SU-DHL-6 (cell line): ENCODE results near the gene MINPP1.

Experiments used
- H2AFZ ChIP-seq: fragments of 200-600 bp; sonication (generic); 2 replicates; pipeline ENCODE4 v1.6.1; 2014; ENCODE audit warnings: low read depth, mild to moderate bottlenecking, moderate library complexity, mixed read lengths, antibody characterized with exemption, low read length; ENCODE audit not compliant: severe bottlenecking
- H3F3A ChIP-seq: fragments of 200-600 bp; shearing (Covaris generic); 2 replicates; pipeline ENCODE4 v1.6.0; 2016; ENCODE audit warnings: antibody characterized with exemption, mild to moderate bottlenecking; ENCODE audit not compliant: insufficient read depth
- H3K27ac ChIP-seq: fragments of 200-600 bp; sonication (generic); 2 replicates; pipeline ENCODE4 v1.5.1; 2016; ENCODE audit warnings: low read depth, mild to moderate bottlenecking, low read length, moderate library complexity, mixed read lengths
- H3K27me3 ChIP-seq: fragments of 200-600 bp; sonication (generic), shearing (Covaris generic); 2 replicates; pipeline ENCODE4 v1.6.0; 2014; ENCODE audit warnings: mild to moderate bottlenecking, low read length
- H3K36me3 ChIP-seq: fragments of 200-600 bp; sonication (generic); 2 replicates; pipeline ENCODE4 v1.6.1; 2014; ENCODE audit warnings: mild to moderate bottlenecking, low read length, mixed read lengths
- H3K4me2 ChIP-seq: fragments of 300-600, 200-600 bp; shearing (Covaris generic), sonication (generic); 2 replicates; pipeline ENCODE4 v1.6.0; 2014; ENCODE audit warnings: low read length, low read depth, mild to moderate bottlenecking; ENCODE audit not compliant: poor library complexity, severe bottlenecking
- H3K4me3 ChIP-seq: fragments of 200-600 bp; sonication (generic); 2 replicates; pipeline ENCODE4 v1.5.1; 2014; ENCODE audit warnings: antibody characterized with exemption, low read length, mild to moderate bottlenecking, mixed read lengths; ENCODE audit not compliant: insufficient read depth, poor library complexity, severe bottlenecking
- H3K79me2 ChIP-seq: fragments of 200-600 bp; sonication (generic); 2 replicates; pipeline ENCODE4 v1.6.1; 2014; ENCODE audit warnings: mild to moderate bottlenecking, low read length, moderate library complexity; ENCODE audit not compliant: insufficient read depth
- H3K9ac ChIP-seq: fragments of 200-600 bp; sonication (generic); 2 replicates; pipeline ENCODE4 v1.7.0; 2014; ENCODE audit warnings: mild to moderate bottlenecking, low read length
- H3K9me2 ChIP-seq: fragments of 200-600 bp; sonication (generic); replicated peaks from 2 replicates; pipeline ENCODE4 v1.6.1; 2014; ENCODE audit warnings: low read length; ENCODE audit not compliant: insufficient read depth
- H3K9me3 ChIP-seq: fragments of 200-600 bp; sonication (generic); 2 replicates; pipeline ENCODE4 v1.6.1; 2014; ENCODE audit warnings: low read length, mixed read lengths; ENCODE audit not compliant: insufficient read depth
- H4K20me1 ChIP-seq: fragments of 200-600 bp; sonication (generic); 2 replicates; pipeline ENCODE4 v1.6.1; 2014; ENCODE audit warnings: low read depth, mild to moderate bottlenecking, antibody characterized with exemption, low read length, moderate library complexity, mixed read lengths
- CTCF ChIP-seq: fragments of 200-600 bp; sonication (generic); IDR thresholded peaks from one replicate; pipeline ENCODE4 v1.5.1; 2017; ENCODE audit warnings: antibody characterized with exemption, mild to moderate bottlenecking, low read length, moderate library complexity; ENCODE audit not compliant: insufficient read depth, poor library complexity, severe bottlenecking
- EZH2phosphoT487 ChIP-seq: fragments of 200-600 bp; sonication (generic), shearing (Covaris generic); conservative IDR thresholded peaks from 2 replicates; pipeline ENCODE4 v1.6.1; 2018; ENCODE audit warnings: mild to moderate bottlenecking, antibody characterized with exemption, low read length, moderate library complexity, mixed read lengths

Gene MINPP1

GRCh38 chr10:87565010-87565409 is 60.3 kb downstream of the MINPP1 start:
- no peak overlapping the region for H3K4me2 ChIP-seq
- H3K9me3 ChIP-seq = no peaks in the 10 kb centered on the region
- H3K27me3 ChIP-seq = no peaks in the 10 kb centered on the region
- no peaks in the 10 kb centered on the region for H3K9me2 ChIP-seq
- H3K36me3 ChIP-seq = no peaks in the 10 kb centered on the region
- no peaks in the 10 kb centered on the region for H3F3A ChIP-seq
- TF ChIP-seq EZH2phosphoT487 (no peak), CTCF (no peak)
- H3K9ac ChIP-seq = no peak overlapping the region
- no peaks in the 10 kb centered on the region for H3K79me2 ChIP-seq
- H4K20me1 ChIP-seq = no peaks in the 10 kb centered on the region
- no peak overlapping the region for H2AFZ ChIP-seq
- H3K4me3 ChIP-seq = no peak overlapping the region
- no peak overlapping the region for H3K27ac ChIP-seq

GRCh38 chr10:87575851-87576250 is 71.2 kb downstream of the MINPP1 start:
- H3K9me2 ChIP-seq = no peaks in the 10 kb centered on the region
- H3F3A ChIP-seq = no peaks in the 10 kb centered on the region
- H3K36me3 ChIP-seq = no peaks in the 10 kb centered on the region
- no peak overlapping the region for H2AFZ ChIP-seq
- no peaks in the 10 kb centered on the region for H3K27me3 ChIP-seq
- H3K4me3 ChIP-seq = no peak overlapping the region
- H3K4me2 ChIP-seq = no peak overlapping the region
- TF ChIP-seq CTCF (no peak), EZH2phosphoT487 (no peak)
- H3K27ac ChIP-seq = no peak overlapping the region
- no peaks in the 10 kb centered on the region; the same call in 1 of the 2 replicates for H3K9me3 ChIP-seq
- no peaks in the 10 kb centered on the region for H4K20me1 ChIP-seq
- no peak overlapping the region for H3K9ac ChIP-seq
- no peaks in the 10 kb centered on the region for H3K79me2 ChIP-seq

GRCh38 chr10:87578160-87578841 is 73.6 kb downstream of the MINPP1 start:
- H3K4me2 ChIP-seq = no peak overlapping the region
- H3K27me3 ChIP-seq = no peaks in the 10 kb centered on the region
- no peaks in the 10 kb centered on the region for H4K20me1 ChIP-seq
- H3K9me2 ChIP-seq = no peaks in the 10 kb centered on the region
- no peaks in the 10 kb centered on the region for H3K79me2 ChIP-seq
- no peak for TF ChIP-seq EZH2phosphoT487
- TF ChIP-seq CTCF = no peak
- no peaks in the 10 kb centered on the region for H3F3A ChIP-seq
- H3K36me3 ChIP-seq = no peaks in the 10 kb centered on the region
- H3K27ac ChIP-seq = no peak overlapping the region
- no peaks in the 10 kb centered on the region for H3K9me3 ChIP-seq
- H3K4me3 ChIP-seq = no peak overlapping the region
- H2AFZ ChIP-seq = no peak overlapping the region
- H3K9ac ChIP-seq = no peak overlapping the region
